Sciatic nerve (tissue), 2 donors: Measurements from ENCODE around the gene CCDC14. TPM values are rescaled to one million over a fixed set of nuclear protein-coding genes. Genes with fewer than 3 reads are reported as not detected.
"Not testable (repeated sequence)": the region's sequence is repeated elsewhere in the genome, so short reads cannot be mapped to it uniquely, and the experiment has no call there.

Experiments
- ATAC-seq: fragments of 200-7000 bp; cut with Tn5 transposase; one replicate; pipeline ENCODE4 v1.9.1; 2020; ENCODE audit warnings: mild to moderate bottlenecking, moderate library complexity
- DNase-seq: peaks from one replicate; pipeline ENCODE4 v3.0.0-alpha.2; 2020; ENCODE audit warnings: low spot score
- intact Hi-C: fragments of 100-400 bp; cut with DNase I; formaldehyde crosslinking; loops from one replicate; pipeline ENCODE4 v1.14.2; 2022
- total RNA-seq: library from RNA; stranded (reverse); fragmentation: NEBNext Ultra II Directional; extraction: Animal tissue kit (Norgen Biotek cat#: 25700); gene quantifications from one replicate; pipeline ENCODE4 v1.2.1, GENCODE V29; 2021
- donor health status: DM: no; HTN: no; CAD: no.
- donor health status: DM: no; HTN: no; CAD: no.

CCDC14 gene
- total RNA-seq, 1 donor from 2014 or later: 34.9 TPM

DNA sequence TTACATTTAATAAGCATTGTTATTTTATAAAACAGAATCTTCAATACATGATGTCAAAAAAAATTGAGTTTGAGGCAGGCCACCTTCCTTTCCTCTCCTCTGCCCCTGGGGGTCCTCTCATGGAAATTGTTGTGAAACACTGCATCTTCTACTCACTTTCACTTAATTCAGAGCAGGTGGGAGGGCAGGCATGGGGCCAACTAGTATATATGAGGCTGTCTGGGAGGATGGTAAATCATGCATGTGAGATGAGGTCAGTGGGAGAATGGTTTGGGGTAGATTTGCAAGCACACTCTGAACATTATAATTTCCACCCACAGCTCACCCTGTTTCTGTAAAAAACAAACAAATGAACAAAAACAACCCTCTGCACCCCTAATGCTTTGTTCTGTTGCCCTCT, 10.4 kb upstream of the CCDC14 start:
- ATAC-seq: no peak
- intact Hi-C loops: no loop called here

GRCh38 chr3:123967260-123967659, 6.2 kb upstream of the CCDC14 start:
- DNase-seq, intact Hi-C loops, ATAC-seq: not testable (repeated sequence)

More for the DNA sequence above, 10.4 kb upstream of the CCDC14 start:
- DNase-seq: no peak

DNA sequence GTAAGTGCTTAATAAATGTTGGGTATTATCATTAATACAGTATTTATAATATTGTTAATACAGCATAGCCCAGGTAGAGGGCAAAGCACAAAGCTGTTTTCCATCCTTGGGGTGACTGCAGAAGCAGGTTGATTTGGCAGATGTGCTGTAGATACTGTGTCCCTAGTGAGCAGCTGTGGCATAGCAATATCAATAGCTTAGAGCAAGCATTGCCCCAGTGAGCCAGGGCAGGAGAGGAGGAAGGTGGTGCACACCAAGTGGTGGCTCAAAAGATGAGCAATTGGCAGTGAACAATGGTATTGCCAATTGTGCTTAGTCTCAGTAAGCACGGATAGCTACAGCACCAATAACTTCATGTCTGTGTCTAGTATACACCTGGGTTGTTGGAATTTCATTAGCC, 5.8 kb upstream of the CCDC14 start:
- intact Hi-C loops, DNase-seq, ATAC-seq: not testable (repeated sequence)

- ATAC-seq, DNase-seq, intact Hi-C loops: not testable (repeated sequence)
Observed at GRCh38 chr3:123964793-123965192, 3.8 kb upstream of the CCDC14 start.

GRCh38 chr3:123961508-123961856, 453 bp upstream of the CCDC14 start:
- intact Hi-C loops: no loop called here
- ATAC-seq (no peak), DNase-seq (no peak)

- DNase-seq (no peak), ATAC-seq (no peak)
- intact Hi-C loops: no loop called here
Observed at GRCh38 chr3:123953735-123954134, 7.3 kb downstream of the CCDC14 start.

- ATAC-seq (no peak), DNase-seq (no peak)
- intact Hi-C loops: no loop called here
Observed at GRCh38 chr3:123952844-123953520, 8.0 kb downstream of the CCDC14 start.

- intact Hi-C loops: no loop called here
- no peak for DNase-seq
- ATAC-seq: no peak
Observed at GRCh38 chr3:123951522-123952447, 9.2 kb downstream of the CCDC14 start.

GRCh38 chr3:123949641-123950040, 11.4 kb downstream of the CCDC14 start:
- no peak for DNase-seq
- no peak for ATAC-seq
- intact Hi-C loops: no loop called here

- no peak for DNase-seq
- ATAC-seq: no peak
- intact Hi-C loops: no loop called here
Observed at GRCh38 chr3:123948449-123948848, 12.6 kb downstream of the CCDC14 start.

DNA sequence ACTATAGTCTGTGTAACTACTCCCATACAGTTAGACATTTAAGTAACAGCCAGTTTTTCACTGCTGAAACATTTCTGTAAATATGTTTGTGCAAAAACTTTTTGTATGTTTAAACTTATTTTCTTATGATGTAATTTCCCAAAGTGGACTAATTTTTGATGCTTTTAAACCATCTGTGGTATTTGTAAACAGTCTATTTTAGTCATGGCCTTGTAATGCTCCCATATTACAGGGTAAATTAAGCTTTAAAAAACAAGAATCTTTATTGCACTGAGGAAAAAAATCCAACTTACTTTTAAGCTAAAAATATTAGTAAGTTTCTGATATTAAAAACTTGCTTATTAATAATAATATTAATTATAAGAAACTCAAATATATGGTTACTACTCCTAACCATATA, 13.5 kb downstream of the CCDC14 start:
- ATAC-seq: no peak
- DNase-seq: no peak
- intact Hi-C loops: no loop called here

- ATAC-seq (no peak), DNase-seq (no peak)
- intact Hi-C loops: no loop called here
Observed at GRCh38 chr3:123941542-123941941, 19.5 kb downstream of the CCDC14 start.

GRCh38 chr3:123941121-123941520, 19.9 kb downstream of the CCDC14 start:
- ATAC-seq (no peak), DNase-seq (no peak)
- intact Hi-C loops: no loop called here

GRCh38 chr3:123939706-123940105, 21.3 kb downstream of the CCDC14 start:
- intact Hi-C loops: no loop called here
- ATAC-seq: no peak
- DNase-seq: no peak

- intact Hi-C loops: no loop called here
- no peak for DNase-seq
- ATAC-seq: no peak
Observed at GRCh38 chr3:123936400-123936799, 24.6 kb downstream of the CCDC14 start.

GRCh38 chr3:123935830-123936229, 25.2 kb downstream of the CCDC14 start:
- intact Hi-C loops: no loop called here
- ATAC-seq: no peak
- DNase-seq: no peak

- ATAC-seq (no peak), DNase-seq (no peak)
- intact Hi-C loops: no loop called here
Observed at GRCh38 chr3:123934250-123934649, 26.8 kb downstream of the CCDC14 start.

DNA sequence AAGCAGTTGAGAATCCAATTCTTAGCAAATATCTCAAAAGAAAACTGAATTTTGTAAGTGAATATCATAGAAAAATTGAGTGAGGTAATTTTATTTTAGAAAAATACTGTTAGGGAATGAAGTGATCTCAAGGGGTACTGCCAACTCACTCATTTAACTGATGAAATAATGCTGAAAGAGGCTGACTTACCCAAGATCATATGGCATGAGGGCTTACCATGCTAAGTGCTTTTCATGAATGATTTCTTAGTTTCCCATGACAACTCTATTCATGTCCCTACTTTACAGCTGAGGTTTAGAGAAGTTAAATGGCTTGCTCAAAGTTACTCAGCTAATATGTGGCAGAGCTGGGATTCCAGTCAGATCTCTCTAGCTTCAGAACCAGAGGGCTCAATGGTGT, 30.6 kb downstream of the CCDC14 start:
- ATAC-seq (no peak), DNase-seq (no peak)
- intact Hi-C loops: no loop called here

DNA sequence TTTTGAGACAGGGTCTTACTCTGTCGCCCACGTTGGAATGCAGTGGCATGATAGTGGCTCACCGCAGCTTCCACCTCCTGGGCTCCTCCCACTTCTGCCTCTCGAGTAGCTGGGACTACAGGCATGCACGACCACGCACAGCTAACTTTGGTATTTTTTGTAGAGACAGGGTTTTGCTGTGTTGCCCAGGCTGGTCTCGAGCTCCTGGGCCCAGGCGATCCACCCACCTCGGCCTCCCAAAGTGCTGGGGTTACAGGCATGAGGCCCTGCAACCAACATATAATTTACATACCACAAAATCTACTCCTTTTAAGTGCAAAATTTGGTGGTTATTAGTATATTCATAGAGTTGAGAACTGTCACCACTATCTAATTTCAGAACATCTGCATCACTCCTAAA, 31.7 kb downstream of the CCDC14 start:
- intact Hi-C loops: no loop called here
- DNase-seq: no peak
- no peak for ATAC-seq

- no peak for DNase-seq
- intact Hi-C loops: no loop called here
- no peak for ATAC-seq
Observed at GRCh38 chr3:123926396-123926795, 34.6 kb downstream of the CCDC14 start.
